GM18519 (cell line): ENCODE measurements around the gene CYB5R3.

ENCODE experiments used
- ATAC-seq: cut with Tn5 transposase; IDR thresholded peaks from one replicate; pipeline ENCODE4 v1.9.1; 2021; ENCODE audit warnings: mild to moderate bottlenecking, moderate library complexity; ENCODE audit not compliant: unreplicated experiment, low FRiP score

CYB5R3 gene

GRCh38 chr22:42646569-42647525 lies 2.3 kb downstream of the CYB5R3 start:
- no peak for ATAC-seq

GRCh38 chr22:42645938-42646568 lies 3.1 kb downstream of the CYB5R3 start:
- no peak for ATAC-seq

GRCh38 chr22:42645341-42645937 lies 3.8 kb downstream of the CYB5R3 start:
- no peak for ATAC-seq

- no peak for ATAC-seq
These were observed 4.5 kb downstream of the CYB5R3 start for GRCh38 chr22:42644422-42645340.

GRCh38 chr22:42643634-42644421 lies 5.4 kb downstream of the CYB5R3 start:
- ATAC-seq: no peak

- no peak for ATAC-seq
These were observed 6.2 kb downstream of the CYB5R3 start for GRCh38 chr22:42642806-42643633.

- no peak for ATAC-seq
These were observed 7.3 kb downstream of the CYB5R3 start for GRCh38 chr22:42641801-42642413.

- no peak for ATAC-seq
These were observed 9.5 kb downstream of the CYB5R3 start for GRCh38 chr22:42639541-42640241.

- no peak for ATAC-seq
These were observed 11.6 kb downstream of the CYB5R3 start for GRCh38 chr22:42637555-42637954.

GRCh38 chr22:42636506-42636905 lies 12.7 kb downstream of the CYB5R3 start:
- no peak for ATAC-seq

GRCh38 chr22:42635531-42635930 lies 13.7 kb downstream of the CYB5R3 start:
- ATAC-seq: no peak

- no peak for ATAC-seq
These were observed 16.2 kb downstream of the CYB5R3 start for GRCh38 chr22:42633013-42633412.

- no peak for ATAC-seq
These were observed 17.1 kb downstream of the CYB5R3 start for GRCh38 chr22:42632096-42632495.

GRCh38 chr22:42630901-42631602 lies 18.1 kb downstream of the CYB5R3 start:
- no peak for ATAC-seq

- ATAC-seq: no peak
These were observed 19.0 kb downstream of the CYB5R3 start for GRCh38 chr22:42630211-42630610.

GRCh38 chr22:42627981-42628380 lies 21.2 kb downstream of the CYB5R3 start:
- ATAC-seq: no peak
